HepG2 (cell line): ENCODE measurements around the gene TMEM86B. TPM values are rescaled to one million over a fixed set of nuclear protein-coding genes. Genes with fewer than 3 reads are reported as not detected.

ENCODE experiments used
- GFI1 ChIP-seq: sonication (generic); formaldehyde crosslinking; IDR thresholded peaks from 2 replicates; pipeline ENCODE4 v1.5.0; 2020; ENCODE audit warnings: missing genetic modification reagents, mild to moderate bottlenecking, borderline replicate concordance
- HES4 ChIP-seq: sonication (generic); formaldehyde crosslinking; IDR thresholded peaks from 2 replicates; pipeline ENCODE4 v1.9.0; 2021; ENCODE audit warnings: mild to moderate bottlenecking, missing genetic modification reagents, borderline replicate concordance
- IRX3 ChIP-seq: sonication (generic); formaldehyde crosslinking; IDR thresholded peaks from 2 replicates; pipeline ENCODE4 v1.8.1; 2023; ENCODE audit warnings: mild to moderate bottlenecking, low read depth, missing genetic modification reagents, borderline replicate concordance
- JDP2 ChIP-seq: sonication (generic); formaldehyde crosslinking; IDR thresholded peaks from 2 replicates; pipeline ENCODE4 v1.8.1; 2022; ENCODE audit warnings: missing genetic modification reagents, borderline replicate concordance
- JUN ChIP-seq: sonication (generic); formaldehyde crosslinking; IDR thresholded peaks from 2 replicates; pipeline ENCODE4 v1.4.0; 2020; ENCODE audit warnings: mild to moderate bottlenecking, missing genetic modification reagents
- MIER3 ChIP-seq: IDR thresholded peaks from 2 replicates; pipeline ENCODE4 v1.6.1; 2016; ENCODE audit warnings: missing compliant biosample characterization, borderline replicate concordance
- PRMT3 ChIP-seq: sonication (generic); formaldehyde crosslinking; IDR thresholded peaks from 2 replicates; pipeline ENCODE4 v1.8.1; 2022; ENCODE audit warnings: low read depth, mild to moderate bottlenecking, moderate library complexity, missing genetic modification reagents, borderline replicate concordance
- STAG1 ChIP-seq: sonication (generic); formaldehyde crosslinking; IDR thresholded peaks from 2 replicates; pipeline ENCODE4 v1.4.0; 2020; ENCODE audit warnings: missing genetic modification reagents
- TBL1XR1 ChIP-seq: fragments of 150-350 bp; IDR thresholded peaks from 2 replicates; pipeline ENCODE4 v1.6.1; 2014; ENCODE audit warnings: borderline replicate concordance, low read length; ENCODE audit not compliant: partially characterized antibody
- ZFAT ChIP-seq: sonication (generic); formaldehyde crosslinking; conservative IDR thresholded peaks from 2 replicates; pipeline ENCODE4 v1.8.1; 2023; ENCODE audit warnings: missing genetic modification reagents, inconsistent platforms
- ZNF230 ChIP-seq: sonication (generic); formaldehyde crosslinking; IDR thresholded peaks from 2 replicates; pipeline ENCODE4 v1.4.0; 2020; ENCODE audit warnings: mild to moderate bottlenecking, missing genetic modification reagents
- ZNF644 ChIP-seq: IDR thresholded peaks from 2 replicates; pipeline ENCODE4 v1.6.1; 2016; ENCODE audit warnings: low read depth
- ZNF670 ChIP-seq: sonication (generic); formaldehyde crosslinking; IDR thresholded peaks from 2 replicates; pipeline ENCODE4 v1.8.0; 2022; ENCODE audit warnings: mild to moderate bottlenecking, missing genetic modification reagents, borderline replicate concordance
- ZSCAN29 ChIP-seq: sonication (generic); formaldehyde crosslinking; conservative IDR thresholded peaks from 2 replicates; pipeline ENCODE4 v1.4.0; 2020; ENCODE audit warnings: mild to moderate bottlenecking, missing genetic modification reagents
- polyA plus RNA-seq, 8 experiments: library from polyadenylated mRNA; depleted of rRNA in 3 of 8; stranded (reverse) in 7 of 8; unstranded in 1 of 8; fragments of >200 nt; fragmentation: Illumina TruSeq in 4 of 8; extraction: Trizol in 4 of 8; gene quantifications; 2 replicates each; pipeline versions ENCODE4 v1.2.1 to v1.2.3, GENCODE V29; 2011 to 2016; ENCODE audit warnings: low read depth in 4 of 8, missing spikeins in 1 of 8, mixed read lengths in 1 of 8; ENCODE audit not compliant: insufficient read depth in 1 of 8
- total RNA-seq, 5 experiments: library from RNA; depleted of rRNA; stranded (reverse); fragments of >200 nt; fragmentation: Illumina TruSeq; extraction: Trizol; gene quantifications; 2 replicates each; pipeline ENCODE4 v1.2.3, GENCODE V29; 2016; ENCODE audit warnings: low read depth in 1 of 5
- TF ChIP-seq, protein P1 (sequence below): sonication (generic); formaldehyde crosslinking; IDR thresholded peaks from 2 replicates; pipeline ENCODE4 v1.5.1; 2020; ENCODE audit warnings: mild to moderate bottlenecking, missing genetic modification reagents, borderline replicate concordance
- TF ChIP-seq, protein P2 (sequence below), 2 experiments: sonication (generic) in 1 of 2; formaldehyde crosslinking in 1 of 2; IDR thresholded peaks; 2 replicates each; pipeline versions ENCODE4 v1.5.1 to v1.6.1; 2011 to 2020; ENCODE audit warnings: borderline replicate concordance in 1 of 2, low read depth in 1 of 2, low read length in 1 of 2, mild to moderate bottlenecking in 1 of 2, missing genetic modification reagents in 1 of 2, moderate library complexity in 1 of 2
- TF ChIP-seq, protein P3 (sequence below): sonication (generic); formaldehyde crosslinking; IDR thresholded peaks from 2 replicates; pipeline ENCODE4 v1.4.0; 2020; ENCODE audit warnings: missing genetic modification reagents

TMEM86B gene
- total and polyA plus RNA-seq, 2 of the 13 experiments (the other 11 are each of a cell fraction or from before 2014, with no cell fraction given) = 7.7 to 9.6 TPM

DNA sequence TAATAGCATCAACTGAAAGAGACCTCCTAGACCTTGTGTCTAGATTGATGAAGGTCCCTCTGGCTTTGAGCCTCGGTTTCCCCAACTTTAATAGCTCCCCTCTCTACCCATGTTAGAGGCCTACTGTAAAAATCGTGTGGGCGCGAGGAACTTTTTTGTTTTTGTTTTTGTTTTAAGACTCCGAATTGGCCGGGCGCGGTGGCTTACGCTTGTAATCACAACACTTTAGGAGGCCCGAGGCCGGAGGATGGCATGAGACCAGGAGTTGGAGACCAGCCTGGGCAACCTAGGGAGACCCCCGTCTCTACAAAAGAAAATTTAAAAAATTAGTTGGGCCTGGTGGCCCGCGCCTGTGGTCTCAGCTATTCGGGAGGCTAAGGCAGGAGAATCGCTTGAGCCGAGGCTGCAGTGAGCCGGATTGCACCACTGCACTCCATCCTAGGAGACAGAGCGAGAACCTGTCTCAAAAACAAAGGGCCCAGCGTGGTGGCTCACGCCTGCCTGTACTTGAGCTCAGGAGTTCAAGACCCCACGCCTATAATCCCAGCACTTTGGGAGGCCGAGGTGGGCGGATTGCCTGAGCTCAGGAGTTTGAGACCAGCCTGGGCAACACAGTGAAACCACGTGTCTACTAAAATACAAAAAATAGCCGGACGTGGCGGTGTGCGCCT, 31.1 kb upstream of the TMEM86B start (continued):
- TF ChIP-seq ZNF230 = no peak
- TF ChIP-seq ZSCAN29 (CRISPR knock-in tag) = peak; percentile 18; the same call in 1 of the 2 replicates
- peak; percentile 62; the same call in 1 of the 2 replicates for TF ChIP-seq PRMT3 (CRISPR knock-in tag)
- TF ChIP-seq JDP2 (CRISPR knock-in tag) = no peak
- no peak for TF ChIP-seq GFI1 (CRISPR knock-in tag)
- TF ChIP-seq TBL1XR1 = no peak
- no peak for TF ChIP-seq HES4 (CRISPR knock-in tag)
- no peak for TF ChIP-seq IRX3 (CRISPR knock-in tag)
- TF ChIP-seq, protein P1, sequence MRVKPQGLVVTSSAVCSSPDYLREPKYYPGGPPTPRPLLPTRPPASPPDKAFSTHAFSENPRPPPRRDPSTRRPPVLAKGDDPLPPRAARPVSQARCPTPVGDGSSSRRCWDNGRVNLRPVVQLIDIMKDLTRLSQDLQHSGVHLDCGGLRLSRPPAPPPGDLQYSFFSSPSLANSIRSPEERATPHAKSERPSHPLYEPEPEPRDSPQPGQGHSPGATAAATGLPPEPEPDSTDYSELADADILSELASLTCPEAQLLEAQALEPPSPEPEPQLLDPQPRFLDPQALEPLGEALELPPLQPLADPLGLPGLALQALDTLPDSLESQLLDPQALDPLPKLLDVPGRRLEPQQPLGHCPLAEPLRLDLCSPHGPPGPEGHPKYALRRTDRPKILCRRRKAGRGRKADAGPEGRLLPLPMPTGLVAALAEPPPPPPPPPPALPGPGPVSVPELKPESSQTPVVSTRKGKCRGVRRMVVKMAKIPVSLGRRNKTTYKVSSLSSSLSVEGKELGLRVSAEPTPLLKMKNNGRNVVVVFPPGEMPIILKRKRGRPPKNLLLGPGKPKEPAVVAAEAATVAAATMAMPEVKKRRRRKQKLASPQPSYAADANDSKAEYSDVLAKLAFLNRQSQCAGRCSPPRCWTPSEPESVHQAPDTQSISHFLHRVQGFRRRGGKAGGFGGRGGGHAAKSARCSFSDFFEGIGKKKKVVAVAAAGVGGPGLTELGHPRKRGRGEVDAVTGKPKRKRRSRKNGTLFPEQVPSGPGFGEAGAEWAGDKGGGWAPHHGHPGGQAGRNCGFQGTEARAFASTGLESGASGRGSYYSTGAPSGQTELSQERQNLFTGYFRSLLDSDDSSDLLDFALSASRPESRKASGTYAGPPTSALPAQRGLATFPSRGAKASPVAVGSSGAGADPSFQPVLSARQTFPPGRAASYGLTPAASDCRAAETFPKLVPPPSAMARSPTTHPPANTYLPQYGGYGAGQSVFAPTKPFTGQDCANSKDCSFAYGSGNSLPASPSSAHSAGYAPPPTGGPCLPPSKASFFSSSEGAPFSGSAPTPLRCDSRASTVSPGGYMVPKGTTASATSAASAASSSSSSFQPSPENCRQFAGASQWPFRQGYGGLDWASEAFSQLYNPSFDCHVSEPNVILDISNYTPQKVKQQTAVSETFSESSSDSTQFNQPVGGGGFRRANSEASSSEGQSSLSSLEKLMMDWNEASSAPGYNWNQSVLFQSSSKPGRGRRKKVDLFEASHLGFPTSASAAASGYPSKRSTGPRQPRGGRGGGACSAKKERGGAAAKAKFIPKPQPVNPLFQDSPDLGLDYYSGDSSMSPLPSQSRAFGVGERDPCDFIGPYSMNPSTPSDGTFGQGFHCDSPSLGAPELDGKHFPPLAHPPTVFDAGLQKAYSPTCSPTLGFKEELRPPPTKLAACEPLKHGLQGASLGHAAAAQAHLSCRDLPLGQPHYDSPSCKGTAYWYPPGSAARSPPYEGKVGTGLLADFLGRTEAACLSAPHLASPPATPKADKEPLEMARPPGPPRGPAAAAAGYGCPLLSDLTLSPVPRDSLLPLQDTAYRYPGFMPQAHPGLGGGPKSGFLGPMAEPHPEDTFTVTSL (CRISPR knock-in tag) = 0 out of 2 replicates have a peak, but pooled peaks have one; percentile 10
- no peak for TF ChIP-seq JUN (CRISPR knock-in tag)
- TF ChIP-seq ZNF644 = no peak
- TF ChIP-seq, protein P2, sequence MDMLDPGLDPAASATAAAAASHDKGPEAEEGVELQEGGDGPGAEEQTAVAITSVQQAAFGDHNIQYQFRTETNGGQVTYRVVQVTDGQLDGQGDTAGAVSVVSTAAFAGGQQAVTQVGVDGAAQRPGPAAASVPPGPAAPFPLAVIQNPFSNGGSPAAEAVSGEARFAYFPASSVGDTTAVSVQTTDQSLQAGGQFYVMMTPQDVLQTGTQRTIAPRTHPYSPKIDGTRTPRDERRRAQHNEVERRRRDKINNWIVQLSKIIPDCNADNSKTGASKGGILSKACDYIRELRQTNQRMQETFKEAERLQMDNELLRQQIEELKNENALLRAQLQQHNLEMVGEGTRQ (IDR thresholded peaks at IDR 0.05; ENCODE audit: low read depth, low read length) = no peak
- TF ChIP-seq, protein P2 (CRISPR knock-in tag; IDR thresholded peaks at IDR 0.05; ENCODE audit: borderline replicate concordance) = 0 out of 2 replicates have a peak, but pooled peaks have one; percentile 40
- no peak for TF ChIP-seq MIER3
- TF ChIP-seq ZNF670 = no peak
- TF ChIP-seq, protein P3, sequence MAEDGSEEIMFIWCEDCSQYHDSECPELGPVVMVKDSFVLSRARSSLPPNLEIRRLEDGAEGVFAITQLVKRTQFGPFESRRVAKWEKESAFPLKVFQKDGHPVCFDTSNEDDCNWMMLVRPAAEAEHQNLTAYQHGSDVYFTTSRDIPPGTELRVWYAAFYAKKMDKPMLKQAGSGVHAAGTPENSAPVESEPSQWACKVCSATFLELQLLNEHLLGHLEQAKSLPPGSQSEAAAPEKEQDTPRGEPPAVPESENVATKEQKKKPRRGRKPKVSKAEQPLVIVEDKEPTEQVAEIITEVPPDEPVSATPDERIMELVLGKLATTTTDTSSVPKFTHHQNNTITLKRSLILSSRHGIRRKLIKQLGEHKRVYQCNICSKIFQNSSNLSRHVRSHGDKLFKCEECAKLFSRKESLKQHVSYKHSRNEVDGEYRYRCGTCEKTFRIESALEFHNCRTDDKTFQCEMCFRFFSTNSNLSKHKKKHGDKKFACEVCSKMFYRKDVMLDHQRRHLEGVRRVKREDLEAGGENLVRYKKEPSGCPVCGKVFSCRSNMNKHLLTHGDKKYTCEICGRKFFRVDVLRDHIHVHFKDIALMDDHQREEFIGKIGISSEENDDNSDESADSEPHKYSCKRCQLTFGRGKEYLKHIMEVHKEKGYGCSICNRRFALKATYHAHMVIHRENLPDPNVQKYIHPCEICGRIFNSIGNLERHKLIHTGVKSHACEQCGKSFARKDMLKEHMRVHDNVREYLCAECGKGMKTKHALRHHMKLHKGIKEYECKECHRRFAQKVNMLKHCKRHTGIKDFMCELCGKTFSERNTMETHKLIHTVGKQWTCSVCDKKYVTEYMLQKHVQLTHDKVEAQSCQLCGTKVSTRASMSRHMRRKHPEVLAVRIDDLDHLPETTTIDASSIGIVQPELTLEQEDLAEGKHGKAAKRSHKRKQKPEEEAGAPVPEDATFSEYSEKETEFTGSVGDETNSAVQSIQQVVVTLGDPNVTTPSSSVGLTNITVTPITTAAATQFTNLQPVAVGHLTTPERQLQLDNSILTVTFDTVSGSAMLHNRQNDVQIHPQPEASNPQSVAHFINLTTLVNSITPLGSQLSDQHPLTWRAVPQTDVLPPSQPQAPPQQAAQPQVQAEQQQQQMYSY (CRISPR knock-in tag) = 0 out of 2 replicates have a peak, but pooled peaks have one; percentile 54
- TF ChIP-seq ZFAT (CRISPR knock-in tag) = no peak
- no peak for TF ChIP-seq STAG1 (CRISPR knock-in tag)
